Measurements from ENCODE around the gene BOK. TPM values are rescaled to one million over a fixed set of nuclear protein-coding genes. Genes with fewer than 3 reads are reported as not detected.

Gene BOK
- polyA plus RNA-seq, 1 experiment: 42.9 TPM

DNA sequence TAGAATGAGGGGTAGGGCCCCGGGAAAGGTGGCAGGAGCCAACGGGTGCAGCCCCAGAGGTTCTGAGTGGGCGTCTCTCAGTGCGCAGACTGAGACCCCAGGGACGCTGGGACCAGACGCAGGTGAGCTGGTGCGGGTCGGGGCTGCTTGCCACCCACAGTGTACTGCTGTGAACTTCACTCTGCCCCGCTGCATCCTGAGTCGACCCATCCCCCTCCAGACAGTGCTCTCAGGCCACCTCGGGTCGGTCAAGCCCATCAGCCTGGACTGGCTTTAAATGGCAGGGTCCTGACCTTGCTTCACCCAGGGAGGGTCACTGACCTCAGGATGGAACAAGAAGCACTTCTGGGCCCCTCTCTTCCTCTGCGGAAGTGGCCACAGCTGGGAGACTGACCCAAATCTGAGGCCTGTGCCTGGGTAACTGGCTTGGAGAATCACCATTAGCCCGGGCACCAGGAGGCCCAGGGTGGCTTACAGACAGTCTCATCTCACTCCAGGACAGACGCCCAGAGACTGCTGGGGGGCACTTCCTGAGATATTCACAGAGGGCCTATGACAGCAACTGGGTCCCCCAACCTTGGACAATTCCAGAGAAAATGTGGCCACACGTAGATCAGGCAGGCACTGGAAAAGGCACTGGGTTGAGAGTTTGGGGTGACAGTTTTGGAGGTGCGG, 23.7 kb upstream of the BOK start:
- TF ChIP-seq, protein P1, sequence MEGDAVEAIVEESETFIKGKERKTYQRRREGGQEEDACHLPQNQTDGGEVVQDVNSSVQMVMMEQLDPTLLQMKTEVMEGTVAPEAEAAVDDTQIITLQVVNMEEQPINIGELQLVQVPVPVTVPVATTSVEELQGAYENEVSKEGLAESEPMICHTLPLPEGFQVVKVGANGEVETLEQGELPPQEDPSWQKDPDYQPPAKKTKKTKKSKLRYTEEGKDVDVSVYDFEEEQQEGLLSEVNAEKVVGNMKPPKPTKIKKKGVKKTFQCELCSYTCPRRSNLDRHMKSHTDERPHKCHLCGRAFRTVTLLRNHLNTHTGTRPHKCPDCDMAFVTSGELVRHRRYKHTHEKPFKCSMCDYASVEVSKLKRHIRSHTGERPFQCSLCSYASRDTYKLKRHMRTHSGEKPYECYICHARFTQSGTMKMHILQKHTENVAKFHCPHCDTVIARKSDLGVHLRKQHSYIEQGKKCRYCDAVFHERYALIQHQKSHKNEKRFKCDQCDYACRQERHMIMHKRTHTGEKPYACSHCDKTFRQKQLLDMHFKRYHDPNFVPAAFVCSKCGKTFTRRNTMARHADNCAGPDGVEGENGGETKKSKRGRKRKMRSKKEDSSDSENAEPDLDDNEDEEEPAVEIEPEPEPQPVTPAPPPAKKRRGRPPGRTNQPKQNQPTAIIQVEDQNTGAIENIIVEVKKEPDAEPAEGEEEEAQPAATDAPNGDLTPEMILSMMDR (IDR thresholded peaks at IDR 0.05; ENCODE audit: insufficient read depth, low read depth, low read length): no peak
- peaks cover 3% of the 10 kb centered on the region; the same call in 1 of the 2 replicates for H3K27me3 ChIP-seq (ENCODE audit: control insufficient read depth, insufficient read depth, low read length)
- ChIA-PET CTCF (no interaction called here), POLR2A (no interaction called here)
- no peak overlapping the region for H3K4me3 ChIP-seq (ENCODE audit: low read depth, low read length)
- DNase-seq (ENCODE audit: low read depth): no peak
- no peaks in the 10 kb centered on the region; the same call in 1 of the 2 replicates for H3K36me3 ChIP-seq (ENCODE audit: control insufficient read depth, insufficient read depth, low read length)

DNA sequence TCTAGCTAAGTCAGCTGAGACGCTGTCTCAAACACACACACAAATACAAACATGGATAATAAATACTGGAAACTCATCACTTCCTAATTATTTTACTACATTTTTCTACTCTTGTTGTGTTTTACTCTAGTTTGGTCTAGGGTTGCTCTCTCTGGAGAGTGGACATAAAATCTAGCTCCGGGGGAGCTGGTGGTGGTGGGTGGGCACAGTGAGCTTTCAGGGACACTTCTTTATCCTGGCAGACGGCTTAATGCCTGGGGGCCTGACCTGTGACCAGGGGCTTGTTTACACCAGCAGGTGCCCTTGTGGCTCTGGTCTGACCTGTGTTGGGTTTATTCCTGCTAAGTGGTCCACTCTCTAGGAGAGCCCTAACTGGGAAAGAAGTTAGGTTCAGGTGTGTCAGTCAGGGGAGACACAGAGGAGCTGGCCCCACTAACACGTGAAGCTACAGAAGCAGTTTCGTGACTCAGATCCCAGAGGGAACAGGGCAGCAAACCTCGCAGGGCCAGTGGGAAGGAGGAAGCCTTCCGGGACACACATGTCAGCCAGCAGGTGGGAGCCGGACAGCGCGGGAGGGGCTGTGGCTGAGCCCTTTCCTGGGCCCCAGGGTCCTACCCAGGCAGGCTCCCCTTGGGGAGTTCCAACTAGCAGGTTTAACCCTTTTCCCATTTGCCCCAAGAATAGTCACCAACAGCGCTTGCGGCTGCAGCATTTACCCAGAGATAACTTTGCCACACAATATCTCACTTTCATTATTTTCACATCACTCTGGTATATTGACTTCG, 22.5 kb upstream of the BOK start:
- ChIA-PET POLR2A (no interaction called here), CTCF (no interaction called here)
- Histone ChIP-seq H3K27me3 (ENCODE audit: control insufficient read depth, insufficient read depth, low read length) (peaks cover 2% of the 10 kb centered on the region; the same call in 1 of the 2 replicates), H3K36me3 (ENCODE audit: control insufficient read depth, insufficient read depth, low read length) (no peaks in the 10 kb centered on the region; the same call in 1 of the 2 replicates), H3K4me3 (ENCODE audit: low read depth, low read length) (no peak overlapping the region)
- TF ChIP-seq, protein P1 (IDR thresholded peaks at IDR 0.05; ENCODE audit: insufficient read depth, low read depth, low read length): no peak
- no peak for DNase-seq (ENCODE audit: low read depth)

DNA sequence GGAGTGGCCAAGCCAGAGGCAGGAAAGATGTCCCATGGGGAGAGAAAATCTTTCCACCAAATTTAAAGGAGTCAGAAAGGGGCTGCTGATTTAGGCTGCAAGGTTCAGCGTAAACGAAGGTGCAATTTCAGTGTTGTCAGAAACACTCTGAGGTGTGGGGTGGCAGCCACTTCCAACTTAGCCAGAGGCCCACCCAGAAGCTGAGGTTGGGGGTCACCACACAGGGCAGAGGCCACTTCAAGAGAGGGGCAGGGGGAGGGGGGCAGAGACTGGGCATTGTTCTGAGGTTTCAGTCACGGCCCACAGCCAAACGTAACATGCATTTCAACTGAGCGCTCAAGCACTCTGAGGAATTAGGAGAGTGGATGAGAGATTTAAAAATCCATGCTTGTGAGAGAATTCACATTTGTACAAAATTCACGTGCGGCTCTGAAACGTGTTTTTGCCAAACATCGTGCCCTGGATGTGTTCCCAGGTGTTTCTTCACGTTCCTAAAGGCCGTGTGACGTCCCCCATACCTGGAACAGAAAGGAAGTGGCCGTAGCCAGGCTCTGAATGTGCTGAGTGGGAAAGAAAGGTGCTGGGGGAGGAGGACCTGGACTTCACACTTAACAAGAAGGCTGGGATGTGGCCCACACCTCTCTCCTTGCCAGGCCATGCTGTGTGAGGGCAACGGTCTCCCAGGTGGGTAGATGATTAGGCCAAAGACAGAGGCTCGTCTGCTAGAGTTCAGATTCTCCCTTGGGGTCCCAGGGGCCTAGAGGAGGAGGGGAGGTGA, 19.5 kb upstream of the BOK start:
- TF ChIP-seq, protein P1 (IDR thresholded peaks at IDR 0.05; ENCODE audit: insufficient read depth, low read depth, low read length): no peak
- POLR2A ChIA-PET: no interaction called here
- CTCF ChIA-PET: no interaction called here

DNA sequence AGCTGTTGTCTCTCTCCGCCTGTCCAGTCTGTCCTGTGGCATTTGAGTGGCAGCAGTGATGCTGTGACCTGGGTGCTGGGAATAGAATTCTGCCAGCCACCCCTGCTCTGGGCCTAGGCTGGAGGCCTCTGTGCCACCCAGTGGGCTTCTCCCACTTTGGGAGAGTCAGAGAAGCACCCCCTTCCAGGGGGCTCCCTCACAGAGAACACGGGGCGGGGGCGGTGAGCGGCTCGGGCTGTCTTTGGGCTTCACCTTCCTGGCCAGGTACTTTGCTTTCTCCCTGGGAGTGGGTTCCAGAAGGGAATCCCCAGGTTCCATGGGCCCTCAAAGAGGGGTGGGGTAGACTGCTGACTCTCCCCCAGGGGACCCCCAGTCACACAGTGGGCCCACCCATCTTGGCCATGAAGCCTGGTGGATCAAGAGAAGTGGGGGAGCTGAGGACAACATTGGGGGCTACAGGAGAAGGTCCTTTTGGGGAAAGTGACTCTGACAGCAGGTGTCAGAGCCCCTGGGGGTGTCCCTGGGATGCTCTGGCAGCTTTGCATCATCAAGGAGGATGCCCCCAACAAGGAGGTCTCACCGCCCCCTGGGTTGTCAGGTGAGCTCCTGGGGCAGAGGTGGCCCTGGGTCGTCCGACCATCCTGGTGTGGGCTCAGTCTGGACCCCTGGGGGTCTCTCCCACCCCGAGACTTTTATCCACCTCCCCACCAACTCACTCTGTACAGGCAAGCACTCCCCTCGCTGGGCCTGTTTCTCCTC, 18.8 kb upstream of the BOK start:
- POLR2A ChIA-PET: no interaction called here
- TF ChIP-seq, protein P1 (IDR thresholded peaks at IDR 0.05; ENCODE audit: insufficient read depth, low read depth, low read length): no peak
- CTCF ChIA-PET: no interaction called here
- Histone ChIP-seq H3K27me3 (ENCODE audit: control insufficient read depth, insufficient read depth, low read length) (no peaks in the 10 kb centered on the region), H3K4me3 (ENCODE audit: low read depth, low read length) (no peak overlapping the region), H3K36me3 (ENCODE audit: control insufficient read depth, insufficient read depth, low read length) (no peaks in the 10 kb centered on the region; the same call in 1 of the 2 replicates)
- DNase-seq (ENCODE audit: low read depth): no peak

More for the DNA sequence above, 19.5 kb upstream of the BOK start:
- H3K4me3 ChIP-seq (ENCODE audit: low read depth, low read length): no peak overlapping the region
- DNase-seq (ENCODE audit: low read depth): no peak
- H3K27me3 ChIP-seq (ENCODE audit: control insufficient read depth, insufficient read depth, low read length): no peaks in the 10 kb centered on the region
- no peaks in the 10 kb centered on the region; the same call in 1 of the 2 replicates for H3K36me3 ChIP-seq (ENCODE audit: control insufficient read depth, insufficient read depth, low read length)

Data from BJ (cell line).